HEK293 (cell line): ENCODE data around the gene ZBTB8A.

Source experiments
- CTCF ChIA-PET: fragments of 350-600 bp; formaldehyde crosslinking; extraction: SDS; loops from one replicate; lab custom pipeline; 2021; ENCODE audit warnings: antibody characterized with exemption; lab: Yijun Ruan, JAX
- POLR2A ChIA-PET: fragments of 300-600 bp; formaldehyde crosslinking; extraction: SDS; loops from one replicate; lab custom pipeline; 2020; ENCODE audit warnings: antibody characterized with exemption, inconsistent platforms; lab: Yijun Ruan, JAX
- H3K27ac ChIP-seq: fragments of 200-500 bp; sonication (Bioruptor generic); 2 replicates; pipeline ENCODE4 v1.5.1; 2014; ENCODE audit warnings: low read depth, low read length, control low read depth, inconsistent platforms; ENCODE audit errors: extremely low read depth
- H3K36me3 ChIP-seq, 2 experiments: fragments of 200-500 bp in 1 of 2; sonication (Bioruptor generic) in 1 of 2; 1 replicate in 1 of 2; 2 replicates in 1 of 2; pipeline ENCODE4 v1.5.1; 2014 to 2017; ENCODE audit warnings: inconsistent platforms in 2 of 2, low read length in 2 of 2; ENCODE audit not compliant: control insufficient read depth in 2 of 2, insufficient read depth in 1 of 2
- H3K4me1 ChIP-seq: fragments of 200-500 bp; sonication (Bioruptor generic); 2 replicates; pipeline ENCODE4 v1.5.1; 2014; ENCODE audit warnings: mild to moderate bottlenecking, low read length, inconsistent platforms; ENCODE audit not compliant: control insufficient read depth, insufficient read depth
- H3K4me3 ChIP-seq: 2 replicates; pipeline ENCODE4 v1.5.1; 2011; ENCODE audit warnings: low read depth, mild to moderate bottlenecking, control low read depth, low read length, moderate library complexity
- H3K9me3 ChIP-seq: fragments of 200-500 bp; sonication (Bioruptor generic); 2 replicates; pipeline ENCODE4 v1.5.1; 2014; ENCODE audit warnings: low read depth, low read length, inconsistent platforms; ENCODE audit not compliant: control insufficient read depth, insufficient read depth
- BCL11A ChIP-seq: fragments of 450-650 bp; formaldehyde crosslinking; IDR thresholded peaks from 2 replicates; pipeline ENCODE4 v1.5.1; 2016; ENCODE audit warnings: low read depth, missing biosample characterization, missing genetic modification characterization
- EGR2 ChIP-seq: fragments of 450-650 bp; formaldehyde crosslinking; IDR thresholded peaks from 2 replicates; pipeline ENCODE4 v1.5.1; 2016; ENCODE audit warnings: low read depth, missing biosample characterization, missing genetic modification characterization
- GFI1B ChIP-seq: fragments of 450-650 bp; formaldehyde crosslinking; IDR thresholded peaks from 2 replicates; pipeline ENCODE4 v1.5.1; 2016; ENCODE audit warnings: missing biosample characterization, missing genetic modification characterization
- HOXC10 ChIP-seq: sonication (generic); formaldehyde crosslinking; IDR thresholded peaks from 2 replicates; pipeline ENCODE4 v1.8.1; 2023; ENCODE audit warnings: mild to moderate bottlenecking, missing genetic modification reagents
- KLF16 ChIP-seq: fragments of 450-650 bp; formaldehyde crosslinking; IDR thresholded peaks from 2 replicates; pipeline ENCODE4 v1.5.1; 2017; ENCODE audit warnings: missing biosample characterization, missing genetic modification characterization
- MYNN ChIP-seq: fragments of 450-650 bp; formaldehyde crosslinking; IDR thresholded peaks from 2 replicates; pipeline ENCODE4 v1.5.1; 2016; ENCODE audit warnings: missing biosample characterization, missing genetic modification characterization, borderline replicate concordance
- SALL2 ChIP-seq: fragments of 450-650 bp; formaldehyde crosslinking; IDR thresholded peaks from 2 replicates; pipeline ENCODE4 v1.5.0; 2017; ENCODE audit warnings: missing biosample characterization, mild to moderate bottlenecking, missing genetic modification characterization, borderline replicate concordance
- TRIM28 ChIP-seq: IDR thresholded peaks from 2 replicates; pipeline ENCODE4 v1.6.1; 2011; ENCODE audit warnings: low read length, control low read depth, borderline replicate concordance
- YY1 ChIP-seq: fragments of 450-650 bp; formaldehyde crosslinking; IDR thresholded peaks from 2 replicates; pipeline ENCODE4 v1.5.1; 2018; ENCODE audit warnings: missing biosample characterization, missing genetic modification characterization
- ZBTB21 ChIP-seq: fragments of 450-650 bp; formaldehyde crosslinking; IDR thresholded peaks from 2 replicates; pipeline ENCODE4 v1.5.1; 2017; ENCODE audit warnings: missing biosample characterization, missing genetic modification characterization
- ZEB2 ChIP-seq: fragments of 450-650 bp; formaldehyde crosslinking; IDR thresholded peaks from 2 replicates; pipeline ENCODE4 v1.5.1; 2016; ENCODE audit warnings: missing biosample characterization, missing genetic modification characterization
- ZFP3 ChIP-seq: fragments of 450-650 bp; formaldehyde crosslinking; IDR thresholded peaks from 2 replicates; pipeline ENCODE4 v1.5.1; 2016; ENCODE audit warnings: low read depth, missing biosample characterization, missing genetic modification characterization
- ZNF10 ChIP-seq: fragments of 450-650 bp; formaldehyde crosslinking; IDR thresholded peaks from 2 replicates; pipeline ENCODE4 v1.5.1; 2017; ENCODE audit warnings: missing biosample characterization, missing genetic modification characterization
- ZNF133 ChIP-seq: fragments of 450-650 bp; formaldehyde crosslinking; IDR thresholded peaks from 2 replicates; pipeline ENCODE4 v1.5.1; 2016; ENCODE audit warnings: missing biosample characterization, missing genetic modification characterization
- ZNF174 ChIP-seq: fragments of 450-650 bp; formaldehyde crosslinking; IDR thresholded peaks from 2 replicates; pipeline ENCODE4 v1.5.0; 2017; ENCODE audit warnings: missing biosample characterization, mild to moderate bottlenecking, missing genetic modification characterization
- ZNF214 ChIP-seq: fragments of 450-650 bp; formaldehyde crosslinking; IDR thresholded peaks from 2 replicates; pipeline ENCODE4 v1.5.1; 2017; ENCODE audit warnings: missing biosample characterization, mild to moderate bottlenecking, missing genetic modification characterization, borderline replicate concordance
- ZNF221 ChIP-seq: fragments of 450-650 bp; formaldehyde crosslinking; IDR thresholded peaks from 2 replicates; pipeline ENCODE4 v1.5.1; 2017; ENCODE audit warnings: missing biosample characterization, missing genetic modification characterization, borderline replicate concordance
- ZNF223 ChIP-seq: fragments of 450-650 bp; formaldehyde crosslinking; IDR thresholded peaks from 2 replicates; pipeline ENCODE4 v1.5.1; 2016; ENCODE audit warnings: missing biosample characterization, missing genetic modification characterization
- ZNF23 ChIP-seq: fragments of 450-650 bp; formaldehyde crosslinking; IDR thresholded peaks from 2 replicates; pipeline ENCODE4 v1.5.1; 2016; ENCODE audit warnings: missing biosample characterization, missing genetic modification characterization, borderline replicate concordance
- ZNF302 ChIP-seq: fragments of 450-650 bp; formaldehyde crosslinking; IDR thresholded peaks from 2 replicates; pipeline ENCODE4 v1.5.1; 2016; ENCODE audit warnings: missing biosample characterization, missing genetic modification characterization, low read depth
- ZNF354C ChIP-seq: fragments of 450-650 bp; formaldehyde crosslinking; IDR thresholded peaks from 2 replicates; pipeline ENCODE4 v1.5.1; 2016; ENCODE audit warnings: missing biosample characterization, missing genetic modification characterization, low read depth, borderline replicate concordance
- ZNF549 ChIP-seq: fragments of 450-650 bp; IDR thresholded peaks from 2 replicates; pipeline ENCODE4 v1.5.1; 2018; ENCODE audit warnings: missing biosample characterization, missing genetic modification characterization, mild to moderate bottlenecking, inconsistent platforms, moderate library complexity
- ZNF558 ChIP-seq: fragments of 450-650 bp; formaldehyde crosslinking; IDR thresholded peaks from 2 replicates; pipeline ENCODE4 v1.5.1; 2016; ENCODE audit warnings: missing biosample characterization, missing genetic modification characterization
- ZNF629 ChIP-seq: fragments of 450-650 bp; formaldehyde crosslinking; IDR thresholded peaks from 2 replicates; pipeline ENCODE4 v1.5.1; 2017; ENCODE audit warnings: missing biosample characterization, missing genetic modification characterization
- ZNF639 ChIP-seq: fragments of 450-650 bp; formaldehyde crosslinking; IDR thresholded peaks from 2 replicates; pipeline ENCODE4 v1.5.1; 2016; ENCODE audit warnings: missing biosample characterization, missing genetic modification characterization
- ZNF660 ChIP-seq: fragments of 450-650 bp; IDR thresholded peaks from 2 replicates; pipeline ENCODE4 v1.5.1; 2018; ENCODE audit warnings: missing biosample characterization, mild to moderate bottlenecking, missing genetic modification characterization
- ZNF677 ChIP-seq: fragments of 450-650 bp; IDR thresholded peaks from 2 replicates; pipeline ENCODE4 v1.5.0; 2018; ENCODE audit warnings: missing biosample characterization, mild to moderate bottlenecking, missing genetic modification characterization, moderate library complexity
- ZNF747 ChIP-seq: fragments of 450-650 bp; formaldehyde crosslinking; IDR thresholded peaks from 2 replicates; pipeline ENCODE4 v1.5.1; 2016; ENCODE audit warnings: missing biosample characterization, missing genetic modification characterization
- ZNF843 ChIP-seq: fragments of 450-650 bp; formaldehyde crosslinking; IDR thresholded peaks from 2 replicates; pipeline ENCODE4 v1.5.1; 2016; ENCODE audit warnings: missing biosample characterization, missing genetic modification characterization
- ZSCAN23 ChIP-seq: fragments of 450-650 bp; formaldehyde crosslinking; IDR thresholded peaks from 2 replicates; pipeline ENCODE4 v1.5.1; 2016; ENCODE audit warnings: missing biosample characterization, missing genetic modification characterization
- TF ChIP-seq, protein P1 (sequence below): fragments of 450-650 bp; formaldehyde crosslinking; IDR thresholded peaks from 2 replicates; pipeline ENCODE4 v1.5.1; 2016; ENCODE audit warnings: missing biosample characterization, missing genetic modification characterization, borderline replicate concordance
- TF ChIP-seq, protein P2 (sequence below): fragments of 450-650 bp; formaldehyde crosslinking; IDR thresholded peaks from 2 replicates; pipeline ENCODE4 v1.5.1; 2017; ENCODE audit warnings: missing biosample characterization, missing genetic modification characterization

The ZBTB8A gene

GRCh38 chr1:32498751-32499150 lies 40.5 kb upstream of the ZBTB8A start:
- H3K9me3 ChIP-seq, result no peaks in the 10 kb centered on the region
- H3K27ac ChIP-seq, result no peak overlapping the region
- POLR2A ChIA-PET, result no interaction called here
- TF ChIP-seq KLF16 (tag by site-specific recombination) (no peak), ZNF10 (tag by site-specific recombination) (no peak), ZNF302 (no peak), ZEB2 (tag by site-specific recombination) (no peak), ZNF629 (tag by site-specific recombination) (no peak), TRIM28 (no peak), ZFP3 (no peak), ZNF223 (tag by site-specific recombination) (no peak), HOXC10 (CRISPR knock-in tag) (no peak), ZBTB21 (tag by site-specific recombination) (no peak), ZNF221 (tag by site-specific recombination) (no peak), MYNN (tag by site-specific recombination) (no peak), ZNF677 (tag by site-specific recombination) (no peak), ZNF843 (tag by site-specific recombination) (no peak)
- TF ChIP-seq, protein P1, sequence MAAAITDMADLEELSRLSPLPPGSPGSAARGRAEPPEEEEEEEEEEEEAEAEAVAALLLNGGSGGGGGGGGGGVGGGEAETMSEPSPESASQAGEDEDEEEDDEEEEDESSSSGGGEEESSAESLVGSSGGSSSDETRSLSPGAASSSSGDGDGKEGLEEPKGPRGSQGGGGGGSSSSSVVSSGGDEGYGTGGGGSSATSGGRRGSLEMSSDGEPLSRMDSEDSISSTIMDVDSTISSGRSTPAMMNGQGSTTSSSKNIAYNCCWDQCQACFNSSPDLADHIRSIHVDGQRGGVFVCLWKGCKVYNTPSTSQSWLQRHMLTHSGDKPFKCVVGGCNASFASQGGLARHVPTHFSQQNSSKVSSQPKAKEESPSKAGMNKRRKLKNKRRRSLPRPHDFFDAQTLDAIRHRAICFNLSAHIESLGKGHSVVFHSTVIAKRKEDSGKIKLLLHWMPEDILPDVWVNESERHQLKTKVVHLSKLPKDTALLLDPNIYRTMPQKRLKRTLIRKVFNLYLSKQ (tag by site-specific recombination), result no peak
- TF ChIP-seq, all 188 proteins: peak for 0
- Histone ChIP-seq H3K36me3 (no peaks in the 10 kb centered on the region), H3K4me3 (no peak overlapping the region), H3K4me1 (peaks cover 3% of the 10 kb centered on the region; the same call in 1 of the 2 replicates)
- CTCF ChIA-PET, result no interaction called here

DNA sequence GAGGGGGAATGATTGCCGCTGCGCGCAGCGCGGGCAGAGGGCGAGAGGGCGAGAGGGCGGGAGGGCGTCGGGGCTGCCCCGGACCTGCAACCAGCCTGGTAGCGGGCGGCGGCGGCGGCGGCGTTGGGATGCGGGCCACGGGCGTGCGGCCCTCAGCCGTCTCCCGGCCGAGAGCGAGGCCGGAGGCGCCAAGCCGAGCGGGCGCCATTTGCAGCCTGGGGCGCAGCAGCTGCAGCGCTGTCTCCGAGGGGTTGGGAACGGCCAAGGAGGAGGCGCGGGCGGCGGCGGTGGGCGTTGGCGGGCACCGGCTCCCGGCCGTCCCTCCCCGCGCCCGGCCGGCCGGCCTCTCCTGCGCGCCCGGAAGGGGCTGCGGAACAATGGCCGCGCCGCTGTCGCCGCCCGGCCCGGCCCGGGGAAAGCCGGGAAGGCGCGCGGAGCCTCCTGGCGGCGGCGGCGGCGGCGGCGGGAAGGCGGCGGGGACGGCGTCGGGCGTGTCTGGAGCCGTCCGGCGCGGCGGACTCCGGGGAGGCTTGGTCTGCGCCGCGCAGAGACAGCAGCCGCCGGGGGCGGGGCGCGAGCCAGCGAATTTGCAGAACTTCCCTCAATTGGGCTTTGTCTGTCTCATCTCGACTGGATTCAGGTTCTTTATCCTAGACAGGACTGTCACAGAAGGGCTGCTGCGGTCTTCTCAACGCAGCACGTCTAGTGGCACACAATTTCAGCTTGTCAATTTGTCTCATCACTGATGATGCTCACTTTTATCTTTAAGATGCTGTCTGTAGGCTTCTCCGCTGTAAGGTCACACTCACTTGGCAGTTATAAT lies 38.6 kb upstream of the ZBTB8A start:
- H3K4me1 ChIP-seq, result peaks cover 3% of the 10 kb centered on the region; the same call in 1 of the 2 replicates
- POLR2A ChIA-PET, result interaction anchor here (0.5 kb wide), 1 partner anchor 20 kb away, joined by 3 read pairs; no protein-coding TSS in a partner anchor
- no peaks in the 10 kb centered on the region for H3K9me3 ChIP-seq
- H3K27ac ChIP-seq, result peak overlapping the region; percentile 84
- CTCF ChIA-PET, result interaction anchor here (0.5 kb wide), 1 partner anchor 210 kb away, joined by 4 read pairs; no protein-coding TSS in a partner anchor
- H3K36me3 ChIP-seq, result no peaks in the 10 kb centered on the region
- H3K4me3 ChIP-seq, result peak overlapping the region; percentile 65
- no peak for TF ChIP-seq ZNF10 (tag by site-specific recombination)
- 0 out of 2 replicates have a peak, but pooled peaks have one; percentile 43 for TF ChIP-seq ZEB2 (tag by site-specific recombination)
- TF ChIP-seq ZNF660 (tag by site-specific recombination), result peak; percentile 92
- no peak for TF ChIP-seq ZNF549 (tag by site-specific recombination)
- TF ChIP-seq BCL11A, result no peak
- TF ChIP-seq ZNF174, result no peak
- TF ChIP-seq YY1 (tag by site-specific recombination), result peak; percentile 78; the same call in 1 of the 2 replicates
- TF ChIP-seq EGR2 (tag by site-specific recombination), result no peak
- TF ChIP-seq ZNF214 (tag by site-specific recombination), result no peak
- no peak for TF ChIP-seq ZNF558 (tag by site-specific recombination)
- TF ChIP-seq KLF16 (tag by site-specific recombination), result no peak
- TF ChIP-seq ZNF747 (tag by site-specific recombination), result no peak
- no peak for TF ChIP-seq ZNF354C (tag by site-specific recombination)
- no peak for TF ChIP-seq ZSCAN23 (tag by site-specific recombination)
- TF ChIP-seq, protein P2, sequence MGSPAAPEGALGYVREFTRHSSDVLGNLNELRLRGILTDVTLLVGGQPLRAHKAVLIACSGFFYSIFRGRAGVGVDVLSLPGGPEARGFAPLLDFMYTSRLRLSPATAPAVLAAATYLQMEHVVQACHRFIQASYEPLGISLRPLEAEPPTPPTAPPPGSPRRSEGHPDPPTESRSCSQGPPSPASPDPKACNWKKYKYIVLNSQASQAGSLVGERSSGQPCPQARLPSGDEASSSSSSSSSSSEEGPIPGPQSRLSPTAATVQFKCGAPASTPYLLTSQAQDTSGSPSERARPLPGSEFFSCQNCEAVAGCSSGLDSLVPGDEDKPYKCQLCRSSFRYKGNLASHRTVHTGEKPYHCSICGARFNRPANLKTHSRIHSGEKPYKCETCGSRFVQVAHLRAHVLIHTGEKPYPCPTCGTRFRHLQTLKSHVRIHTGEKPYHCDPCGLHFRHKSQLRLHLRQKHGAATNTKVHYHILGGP (tag by site-specific recombination), result no peak
- no peak for TF ChIP-seq ZNF23
- no peak for TF ChIP-seq ZNF302
- no peak for TF ChIP-seq GFI1B (tag by site-specific recombination)
- no peak for TF ChIP-seq ZNF639 (tag by site-specific recombination)
- TF ChIP-seq SALL2 (tag by site-specific recombination), result no peak
- TF ChIP-seq ZNF133 (tag by site-specific recombination), result no peak
